Measurements from ENCODE around the gene SLC43A1. TPM values are rescaled to one million over a fixed set of nuclear protein-coding genes. Genes with fewer than 3 reads are reported as not detected.
A peak's percentile ranks its signal among the peaks of the same experiment; 100 is the strongest.

The SLC43A1 gene
- total and polyA plus RNA-seq, 12 donors: 3.4 to 16.5 (median 5.0) TPM

GRCh38 chr11:57549983-57550382 is 34.5 kb upstream of the SLC43A1 start:
- intact Hi-C loops (cut with DNase I): no loop called here
- 91 to 93% methylated on average over 8 of the region's 8 CpGs for WGBS, 2 donors
- Histone ChIP-seq H3K36me3 (peaks cover 0 to 91% (median 34%) of the 10 kb centered on the region in 9 donors), H3K27me3 (no peaks in the 10 kb centered on the region), H3K4me3 (no peak overlapping the region), H3K9me3 (no peaks in the 10 kb centered on the region), H3K4me1 (peaks cover 0 to 13% (median 0%) of the 10 kb centered on the region in 9 donors), H3K27ac (no peak overlapping the region)
- DNase-seq (no peak), ATAC-seq (no peak)
- TF ChIP-seq CTCF (IDR thresholded peaks at IDR 0.05): no peak

- TF ChIP-seq CTCF (IDR thresholded peaks at IDR 0.05): no peak
- Histone ChIP-seq H3K4me1 (peaks cover 0 to 13% (median 0%) of the 10 kb centered on the region in 9 donors), H3K4me3 (no peak overlapping the region), H3K27ac (peak overlapping the region in 1 of 10 donors; percentile 26), H3K27me3 (no peaks in the 10 kb centered on the region), H3K36me3 (peaks cover 0 to 70% (median 23%) of the 10 kb centered on the region in 9 donors), H3K9me3 (no peaks in the 10 kb centered on the region)
- ATAC-seq (no peak), DNase-seq (no peak)
- WGBS, 2 donors: 39 to 41% methylated on average over 6 of the region's 6 CpGs
- intact Hi-C loops (cut with DNase I): no loop called here
These were observed 32.4 kb upstream of the SLC43A1 start for GRCh38 chr11:57547854-57548377.

- ATAC-seq (peak in 1 of 8 donors; percentile 31), DNase-seq (no peak)
- Histone ChIP-seq H3K27me3 (no peaks in the 10 kb centered on the region), H3K36me3 (peaks cover 0 to 61% (median 19%) of the 10 kb centered on the region in 9 donors), H3K4me1 (peaks cover 0 to 13% (median 0%) of the 10 kb centered on the region in 9 donors), H3K27ac (no peak overlapping the region), H3K9me3 (no peaks in the 10 kb centered on the region), H3K4me3 (no peak overlapping the region)
- 65 to 66% methylated on average over 5 of the region's 5 CpGs for WGBS, 2 donors
- TF ChIP-seq CTCF (IDR thresholded peaks at IDR 0.05): peak in 1 of 9 donors; percentile 9
- intact Hi-C loops (cut with DNase I): no loop called here
These were observed 31.5 kb upstream of the SLC43A1 start for GRCh38 chr11:57546869-57547475.

GRCh38 chr11:57546451-57546850 is 30.9 kb upstream of the SLC43A1 start:
- intact Hi-C loops (cut with DNase I): no loop called here
- ATAC-seq (no peak), DNase-seq (no peak)
- H3K9me3 ChIP-seq: no peaks in the 10 kb centered on the region
- H3K4me1 ChIP-seq: peaks cover 0 to 13% (median 0%) of the 10 kb centered on the region in 9 donors
- no peak overlapping the region for H3K4me3 ChIP-seq
- 97 to 98% methylated on average over 7 of the region's 7 CpGs for WGBS, 2 donors
- no peaks in the 10 kb centered on the region for H3K27me3 ChIP-seq
- no peak overlapping the region for H3K27ac ChIP-seq
- peaks cover 0 to 55% (median 14%) of the 10 kb centered on the region in 9 donors for H3K36me3 ChIP-seq
- no peak for TF ChIP-seq CTCF (IDR thresholded peaks at IDR 0.05)
